HEK293 (cell line): Measurements from ENCODE around the gene ACTR3.

Experiments
- CTCF ChIA-PET: fragments of 350-600 bp; formaldehyde crosslinking; extraction: SDS; loops from one replicate; lab custom pipeline; 2021; ENCODE audit warnings: antibody characterized with exemption; lab: Yijun Ruan, JAX
- POLR2A ChIA-PET: fragments of 300-600 bp; formaldehyde crosslinking; extraction: SDS; loops from one replicate; lab custom pipeline; 2020; ENCODE audit warnings: antibody characterized with exemption, inconsistent platforms; lab: Yijun Ruan, JAX
- H3K27ac ChIP-seq: fragments of 200-500 bp; sonication (Bioruptor generic); 2 replicates; pipeline ENCODE4 v1.5.1; 2014; ENCODE audit warnings: low read depth, low read length, control low read depth, inconsistent platforms; ENCODE audit errors: extremely low read depth
- H3K36me3 ChIP-seq, 2 experiments: fragments of 200-500 bp in 1 of 2; sonication (Bioruptor generic) in 1 of 2; 1 replicate in 1 of 2; 2 replicates in 1 of 2; pipeline ENCODE4 v1.5.1; 2014 to 2017; ENCODE audit warnings: inconsistent platforms in 2 of 2, low read length in 2 of 2; ENCODE audit not compliant: control insufficient read depth in 2 of 2, insufficient read depth in 1 of 2
- H3K4me1 ChIP-seq: fragments of 200-500 bp; sonication (Bioruptor generic); 2 replicates; pipeline ENCODE4 v1.5.1; 2014; ENCODE audit warnings: mild to moderate bottlenecking, low read length, inconsistent platforms; ENCODE audit not compliant: control insufficient read depth, insufficient read depth
- H3K4me3 ChIP-seq: 2 replicates; pipeline ENCODE4 v1.5.1; 2011; ENCODE audit warnings: low read depth, mild to moderate bottlenecking, control low read depth, low read length, moderate library complexity
- H3K9me3 ChIP-seq: fragments of 200-500 bp; sonication (Bioruptor generic); 2 replicates; pipeline ENCODE4 v1.5.1; 2014; ENCODE audit warnings: low read depth, low read length, inconsistent platforms; ENCODE audit not compliant: control insufficient read depth, insufficient read depth
- GLI2 ChIP-seq: fragments of 450-650 bp; formaldehyde crosslinking; IDR thresholded peaks from 2 replicates; pipeline ENCODE4; 2017; ENCODE audit warnings: missing biosample characterization, missing genetic modification characterization, low read depth, borderline replicate concordance
- IKZF3 ChIP-seq: fragments of 450-650 bp; IDR thresholded peaks from 2 replicates; pipeline ENCODE4 v1.5.0; 2018; ENCODE audit warnings: missing biosample characterization, mild to moderate bottlenecking, missing genetic modification characterization, moderate library complexity
- KLF7 ChIP-seq: fragments of 450-650 bp; formaldehyde crosslinking; IDR thresholded peaks from 2 replicates; pipeline ENCODE4 v1.5.1; 2016; ENCODE audit warnings: missing biosample characterization, missing genetic modification characterization, borderline replicate concordance
- SP7 ChIP-seq: fragments of 450-650 bp; formaldehyde crosslinking; IDR thresholded peaks from 2 replicates; pipeline ENCODE4 v1.5.1; 2016; ENCODE audit warnings: missing biosample characterization, missing genetic modification characterization
- ZNF184 ChIP-seq: fragments of 450-650 bp; IDR thresholded peaks from 2 replicates; pipeline ENCODE4 v1.5.1; 2018; ENCODE audit warnings: missing biosample characterization, mild to moderate bottlenecking, missing genetic modification characterization
- ZNF19 ChIP-seq: fragments of 450-650 bp; formaldehyde crosslinking; IDR thresholded peaks from 2 replicates; pipeline ENCODE4; 2016; ENCODE audit warnings: missing biosample characterization, missing genetic modification characterization, low read depth
- ZNF211 ChIP-seq: fragments of 450-650 bp; formaldehyde crosslinking; IDR thresholded peaks from 2 replicates; pipeline ENCODE4 v1.5.1; 2016; ENCODE audit warnings: low read depth, missing biosample characterization, missing genetic modification characterization
- ZNF239 ChIP-seq: fragments of 450-650 bp; formaldehyde crosslinking; IDR thresholded peaks from 2 replicates; pipeline ENCODE4 v1.5.1; 2016; ENCODE audit warnings: missing biosample characterization, missing genetic modification characterization
- ZNF248 ChIP-seq: fragments of 450-650 bp; formaldehyde crosslinking; IDR thresholded peaks from 2 replicates; pipeline ENCODE4 v1.5.1; 2017; ENCODE audit warnings: missing biosample characterization, missing genetic modification characterization
- ZNF354C ChIP-seq: fragments of 450-650 bp; formaldehyde crosslinking; IDR thresholded peaks from 2 replicates; pipeline ENCODE4 v1.5.1; 2016; ENCODE audit warnings: missing biosample characterization, missing genetic modification characterization, low read depth, borderline replicate concordance
- ZNF514 ChIP-seq: fragments of 450-650 bp; formaldehyde crosslinking; IDR thresholded peaks from 2 replicates; pipeline ENCODE4 v1.5.1; 2016; ENCODE audit warnings: missing biosample characterization, missing genetic modification characterization
- ZNF560 ChIP-seq: fragments of 450-650 bp; formaldehyde crosslinking; IDR thresholded peaks from 2 replicates; pipeline ENCODE4 v1.5.1; 2017; ENCODE audit warnings: missing biosample characterization, missing genetic modification characterization, borderline replicate concordance
- ZNF600 ChIP-seq: fragments of 450-650 bp; formaldehyde crosslinking; IDR thresholded peaks from 2 replicates; pipeline ENCODE4 v1.5.1; 2016; ENCODE audit warnings: missing biosample characterization, missing genetic modification characterization
- ZNF768 ChIP-seq: fragments of 450-650 bp; formaldehyde crosslinking; IDR thresholded peaks from 2 replicates; pipeline ENCODE4 v1.5.1; 2018; ENCODE audit warnings: missing biosample characterization, mild to moderate bottlenecking, missing genetic modification characterization
- TF ChIP-seq, protein P1 (sequence below): fragments of 450-650 bp; formaldehyde crosslinking; IDR thresholded peaks from 2 replicates; pipeline ENCODE4 v1.5.1; 2017; ENCODE audit warnings: missing biosample characterization, missing genetic modification characterization
- TF ChIP-seq, protein P2 (sequence below): fragments of 450-650 bp; formaldehyde crosslinking; IDR thresholded peaks from 2 replicates; pipeline ENCODE4 v1.5.1; 2016; ENCODE audit warnings: missing biosample characterization, missing genetic modification characterization
- TF ChIP-seq, protein P3 (sequence below): fragments of 450-650 bp; formaldehyde crosslinking; conservative IDR thresholded peaks from 2 replicates; pipeline ENCODE4 v1.5.1; 2016; ENCODE audit warnings: low read depth, missing biosample characterization, missing genetic modification characterization
- TF ChIP-seq, protein P4 (sequence below): fragments of 450-650 bp; formaldehyde crosslinking; IDR thresholded peaks from 2 replicates; pipeline ENCODE4 v1.5.1; 2016; ENCODE audit warnings: missing biosample characterization, missing genetic modification characterization
- TF ChIP-seq, protein P5 (sequence below): fragments of 450-650 bp; formaldehyde crosslinking; IDR thresholded peaks from 2 replicates; pipeline ENCODE4 v1.5.1; 2016; ENCODE audit warnings: missing biosample characterization, missing genetic modification characterization
- TF ChIP-seq, protein P6 (sequence below): fragments of 450-650 bp; formaldehyde crosslinking; IDR thresholded peaks from 2 replicates; pipeline ENCODE4 v1.5.1; 2016; ENCODE audit warnings: missing biosample characterization, missing genetic modification characterization

Gene ACTR3

DNA sequence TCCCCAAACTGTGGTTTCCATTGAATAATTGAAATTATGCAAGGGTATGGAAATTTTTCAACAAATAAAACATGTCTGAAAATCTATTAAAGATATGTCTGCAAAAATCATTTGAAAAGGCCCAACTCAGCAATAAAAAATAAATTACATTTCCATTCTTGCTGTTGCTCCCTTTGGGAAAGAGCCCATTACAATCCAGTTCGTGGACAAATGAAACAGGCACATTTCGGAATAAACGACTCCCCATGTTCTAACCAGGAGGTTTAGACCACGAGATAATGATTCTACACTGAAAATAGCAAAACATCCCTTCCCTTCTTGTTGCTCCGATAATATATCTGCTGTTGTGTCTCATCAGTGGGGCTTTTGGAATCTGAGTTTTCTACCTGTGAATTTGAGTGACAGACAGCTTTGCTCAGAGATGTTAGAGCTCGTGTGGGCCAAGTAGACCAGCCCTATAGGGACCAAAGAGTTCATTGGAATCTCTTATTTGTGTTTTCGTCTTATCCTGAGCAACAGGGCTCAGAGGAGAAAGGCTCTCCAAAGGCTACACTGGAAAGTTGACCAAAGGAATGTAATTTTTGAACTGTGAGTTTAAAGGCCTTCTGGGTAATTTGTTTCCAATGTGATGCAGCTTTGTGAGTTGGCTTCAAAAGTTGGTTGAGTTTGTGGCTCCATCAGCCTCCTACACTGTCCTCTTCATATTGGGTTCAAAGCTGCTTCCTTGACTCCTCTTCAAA is 119.5 kb downstream of the ACTR3 start:
- Histone ChIP-seq H3K4me3 (no peak overlapping the region), H3K9me3 (no peaks in the 10 kb centered on the region), H3K4me1 (no peaks in the 10 kb centered on the region), H3K27ac (no peak overlapping the region), H3K36me3 (no peaks in the 10 kb centered on the region)
- TF ChIP-seq ZNF19 (tag by site-specific recombination) (no peak), SP7 (tag by site-specific recombination) (no peak), ZNF248 (tag by site-specific recombination) (no peak), IKZF3 (tag by site-specific recombination) (no peak), KLF7 (no peak), ZNF514 (no peak), ZNF560 (tag by site-specific recombination) (no peak), ZNF239 (tag by site-specific recombination) (no peak), GLI2 (tag by site-specific recombination) (no peak), ZNF184 (tag by site-specific recombination) (no peak), ZNF768 (no peak)
- TF ChIP-seq, protein P1, sequence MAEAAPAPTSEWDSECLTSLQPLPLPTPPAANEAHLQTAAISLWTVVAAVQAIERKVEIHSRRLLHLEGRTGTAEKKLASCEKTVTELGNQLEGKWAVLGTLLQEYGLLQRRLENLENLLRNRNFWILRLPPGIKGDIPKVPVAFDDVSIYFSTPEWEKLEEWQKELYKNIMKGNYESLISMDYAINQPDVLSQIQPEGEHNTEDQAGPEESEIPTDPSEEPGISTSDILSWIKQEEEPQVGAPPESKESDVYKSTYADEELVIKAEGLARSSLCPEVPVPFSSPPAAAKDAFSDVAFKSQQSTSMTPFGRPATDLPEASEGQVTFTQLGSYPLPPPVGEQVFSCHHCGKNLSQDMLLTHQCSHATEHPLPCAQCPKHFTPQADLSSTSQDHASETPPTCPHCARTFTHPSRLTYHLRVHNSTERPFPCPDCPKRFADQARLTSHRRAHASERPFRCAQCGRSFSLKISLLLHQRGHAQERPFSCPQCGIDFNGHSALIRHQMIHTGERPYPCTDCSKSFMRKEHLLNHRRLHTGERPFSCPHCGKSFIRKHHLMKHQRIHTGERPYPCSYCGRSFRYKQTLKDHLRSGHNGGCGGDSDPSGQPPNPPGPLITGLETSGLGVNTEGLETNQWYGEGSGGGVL (tag by site-specific recombination), result no peak
- TF ChIP-seq, protein P2, sequence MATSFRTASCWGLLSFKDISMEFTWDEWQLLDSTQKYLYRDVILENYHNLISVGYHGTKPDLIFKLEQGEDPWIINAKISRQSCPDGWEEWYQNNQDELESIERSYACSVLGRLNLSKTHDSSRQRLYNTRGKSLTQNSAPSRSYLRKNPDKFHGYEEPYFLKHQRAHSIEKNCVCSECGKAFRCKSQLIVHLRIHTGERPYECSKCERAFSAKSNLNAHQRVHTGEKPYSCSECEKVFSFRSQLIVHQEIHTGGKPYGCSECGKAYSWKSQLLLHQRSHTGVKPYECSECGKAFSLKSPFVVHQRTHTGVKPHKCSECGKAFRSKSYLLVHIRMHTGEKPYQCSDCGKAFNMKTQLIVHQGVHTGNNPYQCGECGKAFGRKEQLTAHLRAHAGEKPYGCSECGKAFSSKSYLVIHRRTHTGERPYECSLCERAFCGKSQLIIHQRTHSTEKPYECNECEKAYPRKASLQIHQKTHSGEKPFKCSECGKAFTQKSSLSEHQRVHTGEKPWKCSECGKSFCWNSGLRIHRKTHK (tag by site-specific recombination), result no peak
- TF ChIP-seq, protein P3, sequence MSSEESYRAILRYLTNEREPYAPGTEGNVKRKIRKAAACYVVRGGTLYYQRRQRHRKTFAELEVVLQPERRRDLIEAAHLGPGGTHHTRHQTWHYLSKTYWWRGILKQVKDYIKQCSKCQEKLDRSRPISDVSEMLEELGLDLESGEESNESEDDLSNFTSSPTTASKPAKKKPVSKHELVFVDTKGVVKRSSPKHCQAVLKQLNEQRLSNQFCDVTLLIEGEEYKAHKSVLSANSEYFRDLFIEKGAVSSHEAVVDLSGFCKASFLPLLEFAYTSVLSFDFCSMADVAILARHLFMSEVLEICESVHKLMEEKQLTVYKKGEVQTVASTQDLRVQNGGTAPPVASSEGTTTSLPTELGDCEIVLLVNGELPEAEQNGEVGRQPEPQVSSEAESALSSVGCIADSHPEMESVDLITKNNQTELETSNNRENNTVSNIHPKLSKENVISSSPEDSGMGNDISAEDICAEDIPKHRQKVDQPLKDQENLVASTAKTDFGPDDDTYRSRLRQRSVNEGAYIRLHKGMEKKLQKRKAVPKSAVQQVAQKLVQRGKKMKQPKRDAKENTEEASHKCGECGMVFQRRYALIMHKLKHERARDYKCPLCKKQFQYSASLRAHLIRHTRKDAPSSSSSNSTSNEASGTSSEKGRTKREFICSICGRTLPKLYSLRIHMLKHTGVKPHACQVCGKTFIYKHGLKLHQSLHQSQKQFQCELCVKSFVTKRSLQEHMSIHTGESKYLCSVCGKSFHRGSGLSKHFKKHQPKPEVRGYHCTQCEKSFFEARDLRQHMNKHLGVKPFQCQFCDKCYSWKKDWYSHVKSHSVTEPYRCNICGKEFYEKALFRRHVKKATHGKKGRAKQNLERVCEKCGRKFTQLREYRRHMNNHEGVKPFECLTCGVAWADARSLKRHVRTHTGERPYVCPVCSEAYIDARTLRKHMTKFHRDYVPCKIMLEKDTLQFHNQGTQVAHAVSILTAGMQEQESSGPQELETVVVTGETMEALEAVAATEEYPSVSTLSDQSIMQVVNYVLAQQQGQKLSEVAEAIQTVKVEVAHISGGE (tag by site-specific recombination), result no peak
- ChIA-PET POLR2A (no interaction called here), CTCF (no interaction called here)

DNA sequence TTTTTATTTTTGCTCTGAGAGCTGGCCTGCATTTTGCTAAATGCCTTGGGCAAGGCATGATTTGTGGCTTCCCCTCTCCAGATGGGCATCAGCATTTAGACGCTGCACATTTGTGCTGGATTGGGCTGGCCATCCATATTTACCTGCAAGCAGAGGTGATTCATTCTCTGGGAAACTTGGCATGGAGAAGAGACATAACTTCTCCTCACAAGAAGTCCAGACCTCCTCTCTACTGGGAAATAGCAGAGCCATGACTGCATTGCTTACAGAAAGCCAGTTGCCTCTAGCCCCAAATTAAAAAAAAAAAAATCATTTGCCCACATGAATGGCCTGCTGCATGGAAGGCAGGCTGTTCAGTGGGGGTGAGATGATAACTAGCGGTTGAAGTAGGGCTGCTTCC is 120.1 kb downstream of the ACTR3 start:
- no peak overlapping the region for H3K27ac ChIP-seq
- ChIA-PET POLR2A (no interaction called here), CTCF (interaction anchor here (0.6 kb wide), 1 partner anchor 28 kb away, joined by 4 read pairs; no protein-coding TSS in a partner anchor)
- no peaks in the 10 kb centered on the region for H3K4me1 ChIP-seq
- no peak overlapping the region for H3K4me3 ChIP-seq
- no peaks in the 10 kb centered on the region for H3K36me3 ChIP-seq
- H3K9me3 ChIP-seq, result no peaks in the 10 kb centered on the region
- TF ChIP-seq ZNF600 (tag by site-specific recombination) (no peak), ZNF354C (no peak), ZNF211 (no peak)
- TF ChIP-seq, protein P4, sequence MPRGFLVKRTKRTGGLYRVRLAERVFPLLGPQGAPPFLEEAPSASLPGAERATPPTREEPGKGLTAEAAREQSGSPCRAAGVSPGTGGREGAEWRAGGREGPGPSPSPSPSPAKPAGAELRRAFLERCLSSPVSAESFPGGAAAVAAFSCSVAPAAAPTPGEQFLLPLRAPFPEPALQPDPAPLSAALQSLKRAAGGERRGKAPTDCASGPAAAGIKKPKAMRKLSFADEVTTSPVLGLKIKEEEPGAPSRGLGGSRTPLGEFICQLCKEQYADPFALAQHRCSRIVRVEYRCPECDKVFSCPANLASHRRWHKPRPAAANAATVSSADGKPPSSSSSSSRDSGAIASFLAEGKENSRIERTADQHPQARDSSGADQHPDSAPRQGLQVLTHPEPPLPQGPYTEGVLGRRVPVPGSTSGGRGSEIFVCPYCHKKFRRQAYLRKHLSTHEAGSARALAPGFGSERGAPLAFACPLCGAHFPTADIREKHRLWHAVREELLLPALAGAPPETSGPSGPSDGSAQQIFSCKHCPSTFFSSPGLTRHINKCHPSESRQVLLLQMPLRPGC (tag by site-specific recombination), result no peak
- TF ChIP-seq, protein P5, sequence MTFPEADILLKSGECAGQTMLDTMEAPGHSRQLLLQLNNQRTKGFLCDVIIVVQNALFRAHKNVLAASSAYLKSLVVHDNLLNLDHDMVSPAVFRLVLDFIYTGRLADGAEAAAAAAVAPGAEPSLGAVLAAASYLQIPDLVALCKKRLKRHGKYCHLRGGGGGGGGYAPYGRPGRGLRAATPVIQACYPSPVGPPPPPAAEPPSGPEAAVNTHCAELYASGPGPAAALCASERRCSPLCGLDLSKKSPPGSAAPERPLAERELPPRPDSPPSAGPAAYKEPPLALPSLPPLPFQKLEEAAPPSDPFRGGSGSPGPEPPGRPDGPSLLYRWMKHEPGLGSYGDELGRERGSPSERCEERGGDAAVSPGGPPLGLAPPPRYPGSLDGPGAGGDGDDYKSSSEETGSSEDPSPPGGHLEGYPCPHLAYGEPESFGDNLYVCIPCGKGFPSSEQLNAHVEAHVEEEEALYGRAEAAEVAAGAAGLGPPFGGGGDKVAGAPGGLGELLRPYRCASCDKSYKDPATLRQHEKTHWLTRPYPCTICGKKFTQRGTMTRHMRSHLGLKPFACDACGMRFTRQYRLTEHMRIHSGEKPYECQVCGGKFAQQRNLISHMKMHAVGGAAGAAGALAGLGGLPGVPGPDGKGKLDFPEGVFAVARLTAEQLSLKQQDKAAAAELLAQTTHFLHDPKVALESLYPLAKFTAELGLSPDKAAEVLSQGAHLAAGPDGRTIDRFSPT (tag by site-specific recombination), result no peak
- TF ChIP-seq, protein P6, sequence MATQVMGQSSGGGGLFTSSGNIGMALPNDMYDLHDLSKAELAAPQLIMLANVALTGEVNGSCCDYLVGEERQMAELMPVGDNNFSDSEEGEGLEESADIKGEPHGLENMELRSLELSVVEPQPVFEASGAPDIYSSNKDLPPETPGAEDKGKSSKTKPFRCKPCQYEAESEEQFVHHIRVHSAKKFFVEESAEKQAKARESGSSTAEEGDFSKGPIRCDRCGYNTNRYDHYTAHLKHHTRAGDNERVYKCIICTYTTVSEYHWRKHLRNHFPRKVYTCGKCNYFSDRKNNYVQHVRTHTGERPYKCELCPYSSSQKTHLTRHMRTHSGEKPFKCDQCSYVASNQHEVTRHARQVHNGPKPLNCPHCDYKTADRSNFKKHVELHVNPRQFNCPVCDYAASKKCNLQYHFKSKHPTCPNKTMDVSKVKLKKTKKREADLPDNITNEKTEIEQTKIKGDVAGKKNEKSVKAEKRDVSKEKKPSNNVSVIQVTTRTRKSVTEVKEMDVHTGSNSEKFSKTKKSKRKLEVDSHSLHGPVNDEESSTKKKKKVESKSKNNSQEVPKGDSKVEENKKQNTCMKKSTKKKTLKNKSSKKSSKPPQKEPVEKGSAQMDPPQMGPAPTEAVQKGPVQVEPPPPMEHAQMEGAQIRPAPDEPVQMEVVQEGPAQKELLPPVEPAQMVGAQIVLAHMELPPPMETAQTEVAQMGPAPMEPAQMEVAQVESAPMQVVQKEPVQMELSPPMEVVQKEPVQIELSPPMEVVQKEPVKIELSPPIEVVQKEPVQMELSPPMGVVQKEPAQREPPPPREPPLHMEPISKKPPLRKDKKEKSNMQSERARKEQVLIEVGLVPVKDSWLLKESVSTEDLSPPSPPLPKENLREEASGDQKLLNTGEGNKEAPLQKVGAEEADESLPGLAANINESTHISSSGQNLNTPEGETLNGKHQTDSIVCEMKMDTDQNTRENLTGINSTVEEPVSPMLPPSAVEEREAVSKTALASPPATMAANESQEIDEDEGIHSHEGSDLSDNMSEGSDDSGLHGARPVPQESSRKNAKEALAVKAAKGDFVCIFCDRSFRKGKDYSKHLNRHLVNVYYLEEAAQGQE (tag by site-specific recombination), result no peak
